GM12872 (cell line): Measurements from ENCODE around the gene SMAD2.

ENCODE experiments used
- CTCF ChIP-seq: IDR thresholded peaks from 3 replicates; pipeline ENCODE4 v1.5.1; 2011; ENCODE audit warnings: low read depth, mild to moderate bottlenecking, low read length, moderate library complexity; ENCODE audit not compliant: insufficient read depth

The SMAD2 gene

GRCh38 chr18:47901624-47902362, 28.7 kb downstream of the SMAD2 start:
- no peak for TF ChIP-seq CTCF

- TF ChIP-seq CTCF = no peak
These were observed 31.2 kb downstream of the SMAD2 start for GRCh38 chr18:47899107-47899840.

- no peak for TF ChIP-seq CTCF
These were observed 31.8 kb downstream of the SMAD2 start for GRCh38 chr18:47898696-47899095.

- TF ChIP-seq CTCF = no peak
These were observed 32.4 kb downstream of the SMAD2 start for GRCh38 chr18:47898055-47898454.

GRCh38 chr18:47895565-47896250, 34.8 kb downstream of the SMAD2 start:
- TF ChIP-seq CTCF = no peak

- TF ChIP-seq CTCF = no peak
These were observed 36.3 kb downstream of the SMAD2 start for GRCh38 chr18:47893939-47894699.

GRCh38 chr18:47893047-47893446, 37.4 kb downstream of the SMAD2 start:
- no peak for TF ChIP-seq CTCF
